Neural progenitor cell (in vitro differentiated cells): ENCODE results near the gene SF3B2. TPM values are rescaled to one million over a fixed set of nuclear protein-coding genes. Genes with fewer than 3 reads are reported as not detected.

Experiments
- DNase-seq: peaks from one replicate; pipeline ENCODE4 v3.0.0-alpha.2; 2016; ENCODE audit warnings: low spot score
- H2AFZ ChIP-seq: fragments of 200-600 bp; sonication (generic); replicated peaks from 2 replicates; pipeline ENCODE4 v1.6.1; 2016; ENCODE audit warnings: antibody characterized with exemption
- H3F3A ChIP-seq: fragments of 200-600 bp; sonication (generic); 2 replicates; pipeline ENCODE4 v1.6.1; 2016; ENCODE audit warnings: antibody characterized with exemption, low read depth
- H3K27ac ChIP-seq: fragments of 200-600 bp; sonication (generic); 2 replicates; pipeline ENCODE4 v1.5.1; 2016; ENCODE audit warnings: mild to moderate bottlenecking
- H3K27me3 ChIP-seq: fragments of 200-600 bp; sonication (generic); 2 replicates; pipeline ENCODE4 v1.6.1; 2016; ENCODE audit warnings: mild to moderate bottlenecking, moderate library complexity
- H3K36me3 ChIP-seq: fragments of 200-600 bp; sonication (generic); 2 replicates; pipeline ENCODE4 v1.5.1; 2016
- H3K4me1 ChIP-seq: fragments of 200-600 bp; sonication (generic); 2 replicates; pipeline ENCODE4 v1.6.1; 2016; ENCODE audit warnings: mixed run types
- H3K4me2 ChIP-seq: fragments of 200-600 bp; sonication (generic); 2 replicates; pipeline ENCODE4 v1.6.1; 2016
- H3K4me3 ChIP-seq: fragments of 200-600 bp; sonication (generic); 2 replicates; pipeline ENCODE4 v1.5.1; 2016
- H3K79me2 ChIP-seq: fragments of 200-600 bp; sonication (generic); 2 replicates; pipeline ENCODE4 v1.6.1; 2016; ENCODE audit warnings: low read depth
- H3K9ac ChIP-seq: fragments of 200-600 bp; sonication (generic); 2 replicates; pipeline ENCODE4 v1.6.1; 2016
- H3K9me3 ChIP-seq: fragments of 200-600 bp; sonication (generic); 2 replicates; pipeline ENCODE4 v1.5.1; 2016; ENCODE audit warnings: low read depth
- H4K20me1 ChIP-seq: fragments of 200-600 bp; sonication (generic); 2 replicates; pipeline ENCODE4 v1.6.1; 2016; ENCODE audit warnings: low read depth
- H3K27ac Mint-ChIP-seq: 3 replicates; pipeline ENCODE4 v1.8.0; 2021; ENCODE audit warnings: mixed read lengths
- H3K27me3 Mint-ChIP-seq: 2 replicates; pipeline ENCODE4 v1.8.0; 2022; ENCODE audit warnings: low read depth, mild to moderate bottlenecking, inconsistent platforms, moderate library complexity, mixed read lengths; ENCODE audit not compliant: insufficient read depth
- H3K36me3 Mint-ChIP-seq: 3 replicates; pipeline ENCODE4 v1.8.0; 2021; ENCODE audit warnings: mixed read lengths
- H3K4me1 Mint-ChIP-seq: 3 replicates; pipeline ENCODE4 v1.8.0; 2021; ENCODE audit warnings: mixed read lengths
- H3K4me3 Mint-ChIP-seq: 3 replicates; pipeline ENCODE4 v1.8.0; 2021; ENCODE audit warnings: mild to moderate bottlenecking, moderate library complexity, mixed read lengths
- H3K9me3 Mint-ChIP-seq: 3 replicates; pipeline ENCODE4 v1.8.0; 2020; ENCODE audit warnings: mixed read lengths
- EZH2 ChIP-seq: fragments of 200-600 bp; sonication (generic); IDR thresholded peaks from 2 replicates; pipeline ENCODE4 v1.6.1; 2017; ENCODE audit warnings: antibody characterized with exemption, mild to moderate bottlenecking, moderate library complexity
- EZH2phosphoT487 ChIP-seq: fragments of 200-600 bp; sonication (generic); IDR thresholded peaks from 2 replicates; pipeline ENCODE4 v1.6.1; 2017; ENCODE audit warnings: antibody characterized with exemption
- total RNA-seq: library from RNA; depleted of rRNA; stranded (reverse); fragments of >200 nt; gene quantifications from 2 replicates; pipeline ENCODE4 v1.2.3, GENCODE V29; 2015; ENCODE audit warnings: low replicate concordance
- TF ChIP-seq, protein P1 (sequence below): fragments of 200-600 bp; sonication (generic); IDR thresholded peaks from 2 replicates; pipeline ENCODE4 v1.5.1; 2017; ENCODE audit warnings: antibody characterized with exemption, mild to moderate bottlenecking

Gene SF3B2
- total RNA-seq, 1 donor from 2014 or later: 198 TPM

GRCh38 chr11:66062408-66062807 lies 10.2 kb downstream of the SF3B2 start:
- peaks cover 27% of the 10 kb centered on the region for H3K36me3 ChIP-seq
- H3K9me3 Mint-ChIP-seq: no peaks in the 10 kb centered on the region
- H2AFZ ChIP-seq: no peak overlapping the region
- H3K27me3 ChIP-seq: no peaks in the 10 kb centered on the region
- peaks cover 56% of the 10 kb centered on the region for H3K36me3 Mint-ChIP-seq
- TF ChIP-seq EZH2: no peak
- TF ChIP-seq, protein P1, sequence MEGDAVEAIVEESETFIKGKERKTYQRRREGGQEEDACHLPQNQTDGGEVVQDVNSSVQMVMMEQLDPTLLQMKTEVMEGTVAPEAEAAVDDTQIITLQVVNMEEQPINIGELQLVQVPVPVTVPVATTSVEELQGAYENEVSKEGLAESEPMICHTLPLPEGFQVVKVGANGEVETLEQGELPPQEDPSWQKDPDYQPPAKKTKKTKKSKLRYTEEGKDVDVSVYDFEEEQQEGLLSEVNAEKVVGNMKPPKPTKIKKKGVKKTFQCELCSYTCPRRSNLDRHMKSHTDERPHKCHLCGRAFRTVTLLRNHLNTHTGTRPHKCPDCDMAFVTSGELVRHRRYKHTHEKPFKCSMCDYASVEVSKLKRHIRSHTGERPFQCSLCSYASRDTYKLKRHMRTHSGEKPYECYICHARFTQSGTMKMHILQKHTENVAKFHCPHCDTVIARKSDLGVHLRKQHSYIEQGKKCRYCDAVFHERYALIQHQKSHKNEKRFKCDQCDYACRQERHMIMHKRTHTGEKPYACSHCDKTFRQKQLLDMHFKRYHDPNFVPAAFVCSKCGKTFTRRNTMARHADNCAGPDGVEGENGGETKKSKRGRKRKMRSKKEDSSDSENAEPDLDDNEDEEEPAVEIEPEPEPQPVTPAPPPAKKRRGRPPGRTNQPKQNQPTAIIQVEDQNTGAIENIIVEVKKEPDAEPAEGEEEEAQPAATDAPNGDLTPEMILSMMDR: no peak
- no peak for TF ChIP-seq EZH2phosphoT487
- peaks cover 12% of the 10 kb centered on the region for H4K20me1 ChIP-seq
- H3K4me1 Mint-ChIP-seq: no peaks in the 10 kb centered on the region
- H3K9me3 ChIP-seq: no peaks in the 10 kb centered on the region
- no peaks in the 10 kb centered on the region for H3K4me1 ChIP-seq
- no peak overlapping the region for H3K4me3 Mint-ChIP-seq
- no peak overlapping the region for H3K9ac ChIP-seq
- H3K27ac ChIP-seq: no peak overlapping the region
- peaks cover 3% of the 10 kb centered on the region for H3K27me3 Mint-ChIP-seq
- no peak overlapping the region for H3K4me3 ChIP-seq
- H3K27ac Mint-ChIP-seq: no peak overlapping the region
- DNase-seq: no peak
- no peaks in the 10 kb centered on the region for H3K79me2 ChIP-seq
- no peak overlapping the region for H3K4me2 ChIP-seq
- H3F3A ChIP-seq: peaks cover 29% of the 10 kb centered on the region

GRCh38 chr11:66063900-66064299 lies 11.7 kb downstream of the SF3B2 start:
- Histone ChIP-seq H3K79me2 (no peaks in the 10 kb centered on the region), H3K27me3 (no peaks in the 10 kb centered on the region), H3K4me2 (no peak overlapping the region), H4K20me1 (peaks cover 24% of the 10 kb centered on the region), H3K9ac (no peak overlapping the region), H3K4me1 (no peaks in the 10 kb centered on the region), H3K36me3 (peaks cover 27% of the 10 kb centered on the region), H2AFZ (no peak overlapping the region), H3F3A (peaks cover 42% of the 10 kb centered on the region), H3K4me3 (no peak overlapping the region), H3K27ac (no peak overlapping the region), H3K9me3 (no peaks in the 10 kb centered on the region)
- Mint-ChIP-seq H3K4me1 (no peaks in the 10 kb centered on the region), H3K9me3 (no peaks in the 10 kb centered on the region), H3K27me3 (peaks cover 3% of the 10 kb centered on the region), H3K27ac (no peak overlapping the region), H3K36me3 (peaks cover 54% of the 10 kb centered on the region), H3K4me3 (no peak overlapping the region)
- DNase-seq: no peak
- TF ChIP-seq, protein P1: no peak

DNA sequence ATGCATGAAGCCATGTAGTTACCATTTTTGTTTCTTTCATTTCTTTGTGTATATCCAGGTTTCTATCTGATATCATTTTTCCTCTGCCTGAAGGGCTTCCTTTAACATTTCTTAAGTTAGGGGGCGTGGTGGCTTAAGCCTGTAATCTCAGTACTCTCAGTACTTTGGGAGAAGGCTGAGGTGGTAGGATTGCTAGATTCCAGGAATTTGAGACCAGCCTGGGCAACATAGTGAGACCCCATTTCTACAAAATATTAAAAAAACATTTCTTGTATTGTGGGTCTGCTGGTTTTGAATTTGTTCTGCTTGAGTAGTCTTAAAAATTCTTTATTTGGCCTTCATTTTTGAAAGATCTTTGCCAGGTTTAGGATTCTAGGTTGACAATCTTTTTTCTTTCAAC lies 12.4 kb downstream of the SF3B2 start:
- DNase-seq: no peak
- no peak overlapping the region for H3K4me2 ChIP-seq
- peaks cover 28% of the 10 kb centered on the region for H4K20me1 ChIP-seq
- peaks cover 49% of the 10 kb centered on the region for H3F3A ChIP-seq
- H3K27ac Mint-ChIP-seq: no peak overlapping the region
- H2AFZ ChIP-seq: no peak overlapping the region
- no peak overlapping the region for H3K4me3 Mint-ChIP-seq
- H3K9me3 Mint-ChIP-seq: no peaks in the 10 kb centered on the region
- H3K27ac ChIP-seq: no peak overlapping the region
- H3K36me3 Mint-ChIP-seq: peaks cover 54% of the 10 kb centered on the region
- peaks cover 4% of the 10 kb centered on the region for H3K4me1 Mint-ChIP-seq
- TF ChIP-seq EZH2phosphoT487 (no peak), EZH2 (no peak)
- TF ChIP-seq, protein P1: no peak
- no peaks in the 10 kb centered on the region for H3K79me2 ChIP-seq
- H3K9me3 ChIP-seq: no peaks in the 10 kb centered on the region
- no peaks in the 10 kb centered on the region for H3K27me3 ChIP-seq
- peaks cover 27% of the 10 kb centered on the region for H3K36me3 ChIP-seq
- peaks cover 5% of the 10 kb centered on the region for H3K4me1 ChIP-seq
- H3K4me3 ChIP-seq: no peak overlapping the region
- no peak overlapping the region for H3K9ac ChIP-seq
- H3K27me3 Mint-ChIP-seq: peaks cover 3% of the 10 kb centered on the region

DNA sequence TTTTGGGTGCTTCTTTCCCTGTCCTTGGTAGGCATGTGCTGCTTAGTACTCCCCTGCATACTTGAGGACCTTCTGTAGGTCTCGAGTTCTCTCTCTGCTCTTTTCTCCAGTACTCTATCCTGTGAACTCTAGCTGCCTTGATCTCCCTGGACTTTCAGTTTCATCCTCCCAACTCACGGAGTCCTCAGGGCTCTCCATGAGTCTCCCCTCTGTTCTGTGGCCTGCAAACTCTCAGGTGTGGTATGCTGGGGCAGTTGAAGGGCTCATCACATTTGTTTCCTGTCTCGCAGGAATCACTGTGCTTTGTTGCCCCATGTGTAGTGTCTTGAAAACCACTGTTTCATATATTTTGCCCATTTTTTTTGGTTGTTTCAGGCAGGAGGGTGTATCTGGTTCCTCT lies 14.6 kb downstream of the SF3B2 start:
- no peak for TF ChIP-seq EZH2phosphoT487
- no peak for TF ChIP-seq EZH2
- no peaks in the 10 kb centered on the region for H3K27me3 ChIP-seq
- Mint-ChIP-seq H3K27me3 (peaks cover 3% of the 10 kb centered on the region), H3K4me1 (peaks cover 12% of the 10 kb centered on the region), H3K36me3 (peaks cover 40% of the 10 kb centered on the region), H3K9me3 (no peaks in the 10 kb centered on the region), H3K4me3 (no peak overlapping the region), H3K27ac (no peak overlapping the region)
- peaks cover 53% of the 10 kb centered on the region for H3F3A ChIP-seq
- no peak overlapping the region for H3K27ac ChIP-seq
- H3K9me3 ChIP-seq: no peaks in the 10 kb centered on the region
- H3K4me2 ChIP-seq: no peak overlapping the region
- H3K36me3 ChIP-seq: peaks cover 27% of the 10 kb centered on the region
- no peak overlapping the region for H3K4me3 ChIP-seq
- no peak overlapping the region for H2AFZ ChIP-seq
- no peak overlapping the region for H3K9ac ChIP-seq
- H4K20me1 ChIP-seq: peaks cover 33% of the 10 kb centered on the region
- DNase-seq: no peak
- H3K4me1 ChIP-seq: peaks cover 14% of the 10 kb centered on the region
- peaks cover 9% of the 10 kb centered on the region for H3K79me2 ChIP-seq
